ENCODE measurements around the gene RNF217. TPM values are rescaled to one million over a fixed set of nuclear protein-coding genes. Genes with fewer than 3 reads are reported as not detected.

Gene RNF217
- total and polyA plus RNA-seq, 5 donors from 2014 or later = 0.12 TPM; not detected in 4

DNA sequence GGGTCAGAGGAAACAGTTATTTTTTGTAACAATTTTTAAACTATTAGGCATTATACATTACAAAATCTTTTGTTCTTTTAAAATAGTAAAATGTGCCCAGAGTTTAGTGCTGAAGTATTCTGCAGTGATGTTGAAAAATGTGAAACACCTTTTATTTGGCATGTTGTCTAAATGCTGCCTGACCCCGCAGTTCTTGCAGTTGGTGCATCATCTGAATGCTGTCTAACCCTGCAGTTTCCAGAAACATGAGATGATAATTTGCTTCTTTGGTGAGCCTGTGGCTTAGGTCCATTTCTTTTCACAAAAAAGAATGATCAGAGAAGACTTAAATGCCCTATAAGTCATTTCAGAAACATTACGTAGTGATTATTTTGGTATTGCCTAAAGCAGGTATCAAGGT, 82.4 kb downstream of the RNF217 start:
- Mint-ChIP-seq H3K27me3 (no peaks in the 10 kb centered on the region), H3K27ac (no peak overlapping the region), H3K9me3 (peaks cover 0 to 10% (median 2%) of the 10 kb centered on the region in 7 donors), H3K36me3 (no peaks in the 10 kb centered on the region), H3K4me1 (no peaks in the 10 kb centered on the region), H3K4me3 (no peak overlapping the region)
- Histone ChIP-seq H3K36me3 (ENCODE audit: control insufficient read depth, insufficient read depth, low read length) (no peaks in the 10 kb centered on the region), H3K4me1 (ENCODE audit: control insufficient read depth, insufficient read depth, low read length, poor library complexity, severe bottlenecking) (no peaks in the 10 kb centered on the region), H3K4me3 (ENCODE audit: low read depth, low read length) (no peak overlapping the region), H3K9me3 (ENCODE audit: control insufficient read depth in 2 of 2, low read length in 2 of 2) (no peaks in the 10 kb centered on the region), H3K27me3 (ENCODE audit: control insufficient read depth, insufficient read depth, low read length) (no peaks in the 10 kb centered on the region), H3K27ac (ENCODE audit: insufficient read depth, low read length, poor library complexity, severe bottlenecking) (no peak overlapping the region)
- DNase-seq = no peak
- no peak for ATAC-seq (ENCODE audit: low read depth in 2 of 2)

DNA sequence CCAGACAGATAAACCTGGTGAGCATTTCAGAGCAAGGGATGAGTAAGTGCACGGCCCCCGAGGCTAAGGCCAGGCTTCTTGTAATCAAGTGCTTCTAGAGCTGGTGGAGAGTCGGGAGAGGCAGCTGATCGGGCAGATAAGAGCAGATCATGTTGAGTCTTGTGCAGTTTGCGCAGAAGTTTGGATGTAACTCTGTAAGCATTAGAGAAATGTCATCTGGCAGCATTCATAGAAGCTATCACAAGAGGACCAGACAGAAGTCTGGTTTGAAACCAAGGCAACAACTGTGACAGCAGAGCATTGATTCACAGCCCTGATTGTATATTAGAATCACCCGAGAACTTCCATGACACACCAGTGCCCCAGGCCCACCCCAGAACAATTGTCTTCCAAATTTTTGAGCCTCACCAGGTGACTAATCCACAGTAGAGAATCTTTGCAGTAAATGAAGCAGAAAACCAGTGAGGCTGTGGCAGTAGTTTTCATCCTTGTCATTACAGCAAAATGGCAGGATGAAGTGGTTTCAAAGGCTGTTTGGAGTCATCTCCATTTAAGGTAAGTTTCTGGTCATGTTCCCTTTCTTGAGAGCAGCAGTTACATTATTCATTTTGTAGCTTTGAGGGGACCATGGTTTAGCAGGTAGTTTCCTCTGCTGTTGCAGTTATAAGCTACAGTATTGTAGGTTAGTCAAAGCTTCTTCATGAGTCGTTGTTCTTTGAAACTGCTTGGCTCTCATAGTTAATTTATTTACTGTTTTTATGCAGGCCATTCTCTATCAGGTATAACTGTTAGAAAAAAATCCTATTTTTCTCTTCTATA, 84.1 kb downstream of the RNF217 start:
- Histone ChIP-seq H3K9me3 (ENCODE audit: control insufficient read depth in 2 of 2, low read length in 2 of 2) (no peaks in the 10 kb centered on the region), H3K4me1 (ENCODE audit: control insufficient read depth, insufficient read depth, low read length, poor library complexity, severe bottlenecking) (no peaks in the 10 kb centered on the region), H3K27me3 (ENCODE audit: control insufficient read depth, insufficient read depth, low read length) (no peaks in the 10 kb centered on the region), H3K4me3 (ENCODE audit: low read depth, low read length) (no peak overlapping the region), H3K27ac (ENCODE audit: insufficient read depth, low read length, poor library complexity, severe bottlenecking) (no peak overlapping the region), H3K36me3 (ENCODE audit: control insufficient read depth, insufficient read depth, low read length) (no peaks in the 10 kb centered on the region)
- no peaks in the 10 kb centered on the region for H3K27me3 Mint-ChIP-seq
- ATAC-seq (ENCODE audit: low read depth in 2 of 2) (no peak), DNase-seq (no peak)
- H3K9me3 Mint-ChIP-seq = peaks cover 0 to 3% (median 2%) of the 10 kb centered on the region in 7 donors
- H3K4me3 Mint-ChIP-seq = no peak overlapping the region
- no peak overlapping the region for H3K27ac Mint-ChIP-seq
- no peaks in the 10 kb centered on the region for H3K36me3 Mint-ChIP-seq
- no peaks in the 10 kb centered on the region for H3K4me1 Mint-ChIP-seq

DNA sequence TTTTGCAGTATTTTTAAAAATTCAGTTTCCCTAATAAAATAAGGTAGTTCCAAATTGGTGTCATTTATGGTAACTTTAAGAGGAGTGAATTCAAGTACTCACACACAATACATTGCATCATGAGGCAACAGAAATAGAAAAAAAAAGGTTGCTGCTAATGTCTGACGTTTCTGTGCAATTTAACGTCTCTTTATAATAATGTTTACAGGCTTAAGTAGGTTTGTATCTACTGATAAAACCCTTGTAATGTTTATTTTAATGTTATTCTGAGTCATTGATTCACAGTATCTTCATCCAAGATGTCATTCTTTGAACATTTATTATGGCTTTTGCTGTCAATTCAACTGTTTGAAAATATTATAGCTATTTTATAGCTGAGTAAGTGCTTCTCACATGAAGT, 86.0 kb downstream of the RNF217 start:
- peaks cover 0 to 3% (median 0%) of the 10 kb centered on the region in 7 donors for H3K9me3 Mint-ChIP-seq
- no peak for ATAC-seq (ENCODE audit: low read depth in 2 of 2)
- no peaks in the 10 kb centered on the region for H3K36me3 Mint-ChIP-seq
- no peak for DNase-seq
- Histone ChIP-seq H3K9me3 (ENCODE audit: control insufficient read depth in 2 of 2, low read length in 2 of 2) (no peaks in the 10 kb centered on the region), H3K27me3 (ENCODE audit: control insufficient read depth, insufficient read depth, low read length) (no peaks in the 10 kb centered on the region), H3K4me1 (ENCODE audit: control insufficient read depth, insufficient read depth, low read length, poor library complexity, severe bottlenecking) (no peaks in the 10 kb centered on the region), H3K4me3 (ENCODE audit: low read depth, low read length) (no peak overlapping the region), H3K27ac (ENCODE audit: insufficient read depth, low read length, poor library complexity, severe bottlenecking) (no peak overlapping the region), H3K36me3 (ENCODE audit: control insufficient read depth, insufficient read depth, low read length) (no peaks in the 10 kb centered on the region)
- H3K4me3 Mint-ChIP-seq = no peak overlapping the region
- no peaks in the 10 kb centered on the region for H3K4me1 Mint-ChIP-seq
- no peaks in the 10 kb centered on the region for H3K27me3 Mint-ChIP-seq
- no peak overlapping the region for H3K27ac Mint-ChIP-seq

DNA sequence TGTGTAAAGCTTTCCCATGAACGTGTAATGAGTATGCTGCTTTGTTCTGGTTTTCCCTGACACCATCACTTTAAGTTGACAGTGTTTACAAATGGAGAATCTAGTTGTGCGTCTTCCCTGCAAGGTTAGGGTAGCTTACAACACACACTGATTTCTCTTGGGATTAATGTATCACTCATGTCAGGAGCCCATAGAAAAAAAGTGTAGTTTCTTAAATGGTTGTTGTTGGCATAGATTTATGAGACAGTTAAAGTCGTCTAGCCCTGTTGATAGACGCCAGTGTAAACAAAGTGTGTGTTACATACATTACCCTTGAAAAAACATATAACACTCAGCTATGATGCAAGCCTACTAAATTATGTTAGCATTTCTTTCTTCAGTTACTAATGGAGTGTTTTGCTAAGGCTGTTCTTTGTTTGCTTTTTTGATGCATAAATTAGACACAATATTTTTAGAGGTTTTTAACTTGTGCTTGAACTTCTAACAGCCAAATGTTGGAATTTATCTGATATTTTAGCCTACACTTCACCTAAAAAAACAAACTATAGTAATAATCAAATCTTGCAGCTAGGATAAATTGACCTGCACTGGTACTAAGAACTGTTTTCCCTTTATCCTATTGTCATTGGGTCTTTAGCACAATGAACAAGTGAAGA, 88.6 kb downstream of the RNF217 start:
- DNase-seq (no peak), ATAC-seq (ENCODE audit: low read depth in 2 of 2) (no peak)
- no peak overlapping the region for H3K4me3 ChIP-seq (ENCODE audit: low read depth, low read length)
- no peaks in the 10 kb centered on the region for H3K27me3 ChIP-seq (ENCODE audit: control insufficient read depth, insufficient read depth, low read length)
- Mint-ChIP-seq H3K4me3 (no peak overlapping the region), H3K9me3 (peaks cover 0 to 3% (median 0%) of the 10 kb centered on the region in 7 donors), H3K27me3 (no peaks in the 10 kb centered on the region), H3K27ac (no peak overlapping the region), H3K36me3 (no peaks in the 10 kb centered on the region), H3K4me1 (no peaks in the 10 kb centered on the region)
- H3K36me3 ChIP-seq (ENCODE audit: control insufficient read depth, insufficient read depth, low read length) = no peaks in the 10 kb centered on the region
- no peak overlapping the region for H3K27ac ChIP-seq (ENCODE audit: insufficient read depth, low read length, poor library complexity, severe bottlenecking)
- no peaks in the 10 kb centered on the region for H3K9me3 ChIP-seq (ENCODE audit: control insufficient read depth in 2 of 2, low read length in 2 of 2)
- H3K4me1 ChIP-seq (ENCODE audit: control insufficient read depth, insufficient read depth, low read length, poor library complexity, severe bottlenecking) = no peaks in the 10 kb centered on the region

DNA sequence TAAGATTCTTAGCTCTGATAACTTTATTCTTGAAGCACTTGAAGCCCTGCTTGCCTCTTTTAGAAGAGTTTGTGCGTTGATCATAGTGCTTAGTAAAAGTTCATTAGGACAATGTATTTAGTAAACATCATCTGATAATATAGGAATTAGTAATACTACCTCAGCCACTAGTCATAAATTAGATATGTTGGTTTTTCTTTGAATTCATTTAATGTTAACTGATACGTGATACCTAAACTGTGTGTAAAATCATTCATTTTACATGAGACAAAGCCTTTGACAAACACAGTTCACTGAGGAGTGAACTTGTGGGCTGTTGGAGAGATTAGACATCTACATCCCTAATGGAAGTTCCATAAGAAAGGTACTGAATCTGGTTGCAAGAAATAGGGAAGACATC, 91.6 kb downstream of the RNF217 start:
- DNase-seq = no peak
- Histone ChIP-seq H3K27ac (ENCODE audit: insufficient read depth, low read length, poor library complexity, severe bottlenecking) (no peak overlapping the region), H3K4me3 (ENCODE audit: low read depth, low read length) (no peak overlapping the region), H3K36me3 (ENCODE audit: control insufficient read depth, insufficient read depth, low read length) (no peaks in the 10 kb centered on the region), H3K27me3 (ENCODE audit: control insufficient read depth, insufficient read depth, low read length) (no peaks in the 10 kb centered on the region), H3K4me1 (ENCODE audit: control insufficient read depth, insufficient read depth, low read length, poor library complexity, severe bottlenecking) (no peaks in the 10 kb centered on the region), H3K9me3 (ENCODE audit: control insufficient read depth in 2 of 2, low read length in 2 of 2) (no peaks in the 10 kb centered on the region)
- H3K27me3 Mint-ChIP-seq = no peaks in the 10 kb centered on the region
- no peak overlapping the region for H3K4me3 Mint-ChIP-seq
- H3K9me3 Mint-ChIP-seq = peaks cover 0 to 3% (median 0%) of the 10 kb centered on the region in 7 donors
- no peak overlapping the region for H3K27ac Mint-ChIP-seq
- ATAC-seq (ENCODE audit: low read depth in 2 of 2) = no peak
- no peaks in the 10 kb centered on the region for H3K4me1 Mint-ChIP-seq
- no peaks in the 10 kb centered on the region for H3K36me3 Mint-ChIP-seq

DNA sequence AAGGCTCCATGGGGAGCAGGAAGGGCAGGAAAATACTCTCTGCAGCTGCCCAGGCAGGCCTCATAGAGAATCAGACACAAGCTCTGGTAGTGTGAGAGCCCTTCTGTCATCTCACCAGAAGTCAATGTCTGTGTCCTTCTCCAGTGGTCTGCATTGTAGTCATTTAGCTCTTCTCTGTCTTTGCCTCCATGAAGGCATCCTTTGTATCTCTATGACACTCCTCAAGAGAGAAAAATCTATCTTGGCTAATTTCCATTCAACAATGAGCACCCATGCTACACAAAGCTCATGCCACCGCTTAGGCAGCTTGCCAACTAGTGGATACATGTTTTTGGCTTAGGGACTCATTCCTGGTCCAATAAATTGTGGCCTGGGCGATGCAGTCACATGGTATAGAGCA, 92.1 kb downstream of the RNF217 start:
- no peaks in the 10 kb centered on the region for H3K27me3 Mint-ChIP-seq
- H3K36me3 ChIP-seq (ENCODE audit: control insufficient read depth, insufficient read depth, low read length) = no peaks in the 10 kb centered on the region
- no peak overlapping the region for H3K27ac ChIP-seq (ENCODE audit: insufficient read depth, low read length, poor library complexity, severe bottlenecking)
- no peak overlapping the region for H3K4me3 ChIP-seq (ENCODE audit: low read depth, low read length)
- peaks cover 0 to 3% (median 0%) of the 10 kb centered on the region in 7 donors for H3K9me3 Mint-ChIP-seq
- no peaks in the 10 kb centered on the region for H3K4me1 ChIP-seq (ENCODE audit: control insufficient read depth, insufficient read depth, low read length, poor library complexity, severe bottlenecking)
- DNase-seq = no peak
- no peaks in the 10 kb centered on the region for H3K9me3 ChIP-seq (ENCODE audit: control insufficient read depth in 2 of 2, low read length in 2 of 2)
- no peaks in the 10 kb centered on the region for H3K4me1 Mint-ChIP-seq
- no peak overlapping the region for H3K4me3 Mint-ChIP-seq
- H3K36me3 Mint-ChIP-seq = no peaks in the 10 kb centered on the region
- H3K27ac Mint-ChIP-seq = no peak overlapping the region
- H3K27me3 ChIP-seq (ENCODE audit: control insufficient read depth, insufficient read depth, low read length) = no peaks in the 10 kb centered on the region
- ATAC-seq (ENCODE audit: low read depth in 2 of 2) = no peak

DNA sequence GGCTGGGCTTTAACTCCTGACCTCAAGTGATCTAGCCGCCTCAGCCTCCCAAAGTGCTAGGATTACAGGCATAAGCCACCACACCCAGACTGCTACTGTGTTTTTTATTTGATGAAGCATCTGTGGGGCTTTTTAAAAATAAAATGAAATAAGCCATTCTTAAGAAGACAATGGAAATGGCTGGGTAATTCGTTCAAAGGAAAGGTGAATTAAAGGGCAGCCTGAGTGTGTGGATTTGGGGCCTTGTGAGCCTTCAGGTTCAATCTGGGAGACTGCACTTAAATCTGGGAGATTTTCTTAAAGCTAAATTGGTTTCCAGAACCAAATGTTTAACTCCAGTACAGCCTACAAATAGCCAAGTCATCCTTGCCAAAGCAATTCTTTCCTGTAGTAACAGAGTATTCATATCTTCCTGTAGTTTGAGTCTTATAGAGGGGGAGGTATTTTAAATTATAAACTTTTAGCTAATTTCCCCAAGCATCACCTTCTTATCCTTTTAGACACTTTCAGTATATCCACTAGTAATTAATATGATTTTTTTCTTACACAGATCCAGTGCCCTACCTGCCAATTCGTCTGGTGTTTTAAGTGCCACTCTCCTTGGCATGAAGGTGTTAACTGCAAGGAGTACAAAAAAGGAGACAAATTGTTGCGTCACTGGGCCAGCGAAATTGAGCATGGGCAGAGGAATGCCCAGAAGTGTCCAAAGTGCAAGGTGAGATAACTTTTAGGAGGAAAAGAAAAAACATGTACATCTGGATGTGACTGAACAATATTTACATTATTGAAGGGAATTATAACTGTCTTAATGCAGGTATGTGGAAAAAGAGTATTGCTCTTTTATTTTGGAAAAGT, 95.4 kb downstream of the RNF217 start:
- H3K36me3 ChIP-seq (ENCODE audit: control insufficient read depth, insufficient read depth, low read length) = no peaks in the 10 kb centered on the region
- Mint-ChIP-seq H3K9me3 (peaks cover 0 to 3% (median 0%) of the 10 kb centered on the region in 7 donors), H3K4me1 (no peaks in the 10 kb centered on the region), H3K36me3 (no peaks in the 10 kb centered on the region), H3K4me3 (no peak overlapping the region), H3K27ac (no peak overlapping the region), H3K27me3 (no peaks in the 10 kb centered on the region)
- no peaks in the 10 kb centered on the region for H3K4me1 ChIP-seq (ENCODE audit: control insufficient read depth, insufficient read depth, low read length, poor library complexity, severe bottlenecking)
- DNase-seq = no peak
- no peak overlapping the region for H3K4me3 ChIP-seq (ENCODE audit: low read depth, low read length)
- no peak for ATAC-seq (ENCODE audit: low read depth in 2 of 2)
- no peak overlapping the region for H3K27ac ChIP-seq (ENCODE audit: insufficient read depth, low read length, poor library complexity, severe bottlenecking)
- no peaks in the 10 kb centered on the region for H3K9me3 ChIP-seq (ENCODE audit: control insufficient read depth in 2 of 2, low read length in 2 of 2)
- H3K27me3 ChIP-seq (ENCODE audit: control insufficient read depth, insufficient read depth, low read length) = no peaks in the 10 kb centered on the region
